ENCODE data around the gene DYNC1H1. TPM values are rescaled to one million over a fixed set of nuclear protein-coding genes. Genes with fewer than 3 reads are reported as not detected.
"Not testable (repeated sequence)": the region's sequence is repeated elsewhere in the genome, so short reads cannot be mapped to it uniquely, and the experiment has no call there.

The DYNC1H1 gene
- total RNA-seq, 2 donors from 2014 or later, result 319 to 383 TPM

GRCh38 chr14:102057480-102058114 lies 93.2 kb downstream of the DYNC1H1 start:
- peaks cover 11% of the 10 kb centered on the region for H3K36me3 Mint-ChIP-seq (ENCODE audit: low read depth)
- no peak overlapping the region for H3K27ac Mint-ChIP-seq
- ATAC-seq (replicated peaks), result no peak
- no peak overlapping the region for H3K4me3 Mint-ChIP-seq
- peaks cover 4% of the 10 kb centered on the region for H3K4me1 Mint-ChIP-seq
- H3K9me3 Mint-ChIP-seq, result no peaks in the 10 kb centered on the region
- no peaks in the 10 kb centered on the region for H3K27me3 Mint-ChIP-seq

GRCh38 chr14:102058146-102058545 lies 93.8 kb downstream of the DYNC1H1 start:
- no peak for ATAC-seq (replicated peaks)
- Mint-ChIP-seq H3K4me3 (no peak overlapping the region), H3K9me3 (no peaks in the 10 kb centered on the region), H3K4me1 (peaks cover 4% of the 10 kb centered on the region), H3K36me3 (ENCODE audit: low read depth) (peaks cover 6% of the 10 kb centered on the region), H3K27ac (no peak overlapping the region), H3K27me3 (no peaks in the 10 kb centered on the region)

GRCh38 chr14:102058961-102059360 lies 94.6 kb downstream of the DYNC1H1 start:
- H3K4me3 Mint-ChIP-seq, result no peak overlapping the region
- H3K9me3 Mint-ChIP-seq, result no peaks in the 10 kb centered on the region
- ATAC-seq (replicated peaks), result no peak
- H3K27me3 Mint-ChIP-seq, result no peaks in the 10 kb centered on the region
- peaks cover 5% of the 10 kb centered on the region for H3K36me3 Mint-ChIP-seq (ENCODE audit: low read depth)
- no peak overlapping the region for H3K27ac Mint-ChIP-seq
- peaks cover 4% of the 10 kb centered on the region for H3K4me1 Mint-ChIP-seq

- Mint-ChIP-seq H3K9me3 (no peaks in the 10 kb centered on the region), H3K4me1 (peaks cover 4% of the 10 kb centered on the region), H3K27me3 (no peaks in the 10 kb centered on the region), H3K27ac (no peak overlapping the region), H3K36me3 (ENCODE audit: low read depth) (no peaks in the 10 kb centered on the region), H3K4me3 (no peak overlapping the region)
- peak; percentile 86 for ATAC-seq (replicated peaks)
Measured at GRCh38 chr14:102063109-102063807, 98.9 kb downstream of the DYNC1H1 start.

GRCh38 chr14:102063808-102064429 lies 99.5 kb downstream of the DYNC1H1 start:
- Mint-ChIP-seq H3K9me3 (no peaks in the 10 kb centered on the region), H3K4me1 (peaks cover 4% of the 10 kb centered on the region), H3K27me3 (no peaks in the 10 kb centered on the region), H3K36me3 (ENCODE audit: low read depth) (no peaks in the 10 kb centered on the region), H3K27ac (no peak overlapping the region), H3K4me3 (no peak overlapping the region)
- no peak for ATAC-seq (replicated peaks)

GRCh38 chr14:102064590-102064989 lies 100.2 kb downstream of the DYNC1H1 start:
- H3K27ac Mint-ChIP-seq; H3K36me3 Mint-ChIP-seq (ENCODE audit: low read depth); H3K9me3 Mint-ChIP-seq: not testable (repeated sequence)

GRCh38 chr14:102066041-102066451 lies 101.7 kb downstream of the DYNC1H1 start:
- Mint-ChIP-seq H3K27ac (peak overlapping the region; percentile 68), H3K4me1 (peaks cover 4% of the 10 kb centered on the region), H3K36me3 (ENCODE audit: low read depth) (no peaks in the 10 kb centered on the region), H3K4me3 (no peak overlapping the region), H3K9me3 (no peaks in the 10 kb centered on the region), H3K27me3 (no peaks in the 10 kb centered on the region)
- ATAC-seq (replicated peaks), result peak; percentile 47

More at GRCh38 chr14:102064590-102064989, 100.2 kb downstream of the DYNC1H1 start:
- not testable (repeated sequence) for H3K27me3 Mint-ChIP-seq; H3K4me1 Mint-ChIP-seq; H3K4me3 Mint-ChIP-seq; ATAC-seq (replicated peaks)

GRCh38 chr14:102071283-102071998 lies 107.1 kb downstream of the DYNC1H1 start:
- no peaks in the 10 kb centered on the region for H3K27me3 Mint-ChIP-seq

GRCh38 chr14:102074415-102074964 lies 110.1 kb downstream of the DYNC1H1 start:
- no peaks in the 10 kb centered on the region for H3K9me3 Mint-ChIP-seq
- no peak overlapping the region for H3K27ac Mint-ChIP-seq
- H3K36me3 Mint-ChIP-seq (ENCODE audit: low read depth), result peaks cover 17% of the 10 kb centered on the region
- H3K27me3 Mint-ChIP-seq, result no peaks in the 10 kb centered on the region
- H3K4me3 Mint-ChIP-seq, result no peak overlapping the region
- no peaks in the 10 kb centered on the region for H3K4me1 Mint-ChIP-seq
- no peak for ATAC-seq (replicated peaks)

More at GRCh38 chr14:102071283-102071998, 107.1 kb downstream of the DYNC1H1 start:
- Mint-ChIP-seq H3K4me1 (peaks cover 1% of the 10 kb centered on the region), H3K27ac (no peak overlapping the region), H3K9me3 (no peaks in the 10 kb centered on the region), H3K4me3 (no peak overlapping the region), H3K36me3 (ENCODE audit: low read depth) (no peaks in the 10 kb centered on the region)
- ATAC-seq (replicated peaks), result no peak

- no peak for ATAC-seq (replicated peaks)
- no peak overlapping the region for H3K4me3 Mint-ChIP-seq
- no peaks in the 10 kb centered on the region for H3K9me3 Mint-ChIP-seq
- H3K36me3 Mint-ChIP-seq (ENCODE audit: low read depth), result peaks cover 23% of the 10 kb centered on the region
- H3K27ac Mint-ChIP-seq, result no peak overlapping the region
- no peaks in the 10 kb centered on the region for H3K4me1 Mint-ChIP-seq
- no peaks in the 10 kb centered on the region for H3K27me3 Mint-ChIP-seq
Measured at GRCh38 chr14:102075155-102075554, 110.8 kb downstream of the DYNC1H1 start.

GRCh38 chr14:102077382-102077709 lies 113.0 kb downstream of the DYNC1H1 start:
- H3K36me3 Mint-ChIP-seq (ENCODE audit: low read depth), result peaks cover 45% of the 10 kb centered on the region
- peak; percentile 17 for ATAC-seq (replicated peaks)
- peaks cover 13% of the 10 kb centered on the region for H3K4me1 Mint-ChIP-seq
- H3K27ac Mint-ChIP-seq, result no peak overlapping the region
- no peaks in the 10 kb centered on the region for H3K27me3 Mint-ChIP-seq
- H3K9me3 Mint-ChIP-seq, result no peaks in the 10 kb centered on the region
- H3K4me3 Mint-ChIP-seq, result no peak overlapping the region

GRCh38 chr14:102078361-102078791 lies 114.0 kb downstream of the DYNC1H1 start:
- peaks cover 56% of the 10 kb centered on the region for H3K36me3 Mint-ChIP-seq (ENCODE audit: low read depth)
- H3K4me3 Mint-ChIP-seq; ATAC-seq (replicated peaks); H3K9me3 Mint-ChIP-seq; H3K27me3 Mint-ChIP-seq: not testable (repeated sequence)
- H3K27ac Mint-ChIP-seq, result peak overlapping the region; percentile 62
- peaks cover 20% of the 10 kb centered on the region for H3K4me1 Mint-ChIP-seq

GRCh38 chr14:102078831-102079699 lies 114.7 kb downstream of the DYNC1H1 start:
- Mint-ChIP-seq H3K4me3 (no peak overlapping the region), H3K27ac (no peak overlapping the region), H3K4me1 (peaks cover 25% of the 10 kb centered on the region), H3K9me3 (no peaks in the 10 kb centered on the region), H3K36me3 (ENCODE audit: low read depth) (peaks cover 63% of the 10 kb centered on the region), H3K27me3 (no peaks in the 10 kb centered on the region)
- no peak for ATAC-seq (replicated peaks)

GRCh38 chr14:102079700-102079979 lies 115.3 kb downstream of the DYNC1H1 start:
- Mint-ChIP-seq H3K27me3 (no peaks in the 10 kb centered on the region), H3K9me3 (no peaks in the 10 kb centered on the region), H3K36me3 (ENCODE audit: low read depth) (peaks cover 68% of the 10 kb centered on the region), H3K4me3 (no peak overlapping the region), H3K4me1 (peaks cover 29% of the 10 kb centered on the region), H3K27ac (no peak overlapping the region)
- ATAC-seq (replicated peaks), result no peak
